Esophagus muscularis mucosa (tissue), 3 donors: Measurements from ENCODE around the gene KLRF1.

ENCODE experiments used
- CTCF ChIP-seq, 3 experiments: fragments of 200-600 bp in 2 of 3; fragments of 450-650 bp in 1 of 3; sonication (generic) in 2 of 3; IDR thresholded peaks; one replicate each; pipeline ENCODE4 v1.5.1; 2017 to 2019; ENCODE audit warnings: antibody characterized with exemption in 3 of 3, mild to moderate bottlenecking in 2 of 3, moderate library complexity in 1 of 3
- EP300 ChIP-seq: sonication (generic); formaldehyde crosslinking; IDR thresholded peaks from one replicate; pipeline ENCODE4 v1.6.1; 2017; ENCODE audit warnings: antibody characterized with exemption

- TF ChIP-seq CTCF (IDR thresholded peaks at IDR 0.05) (no peak), EP300 (no peak)
These were observed 17.4 kb upstream of the KLRF1 start for GRCh38 chr12:9809866-9810265.
